Thoracic aorta (tissue), 2 donors: ENCODE data around the gene CISD1. TPM values are rescaled to one million over a fixed set of nuclear protein-coding genes. Genes with fewer than 3 reads are reported as not detected.

Experiments used
- ATAC-seq: fragments of 150-250 bp; one replicate; pipeline ENCODE4 v1.8.0; 2017; ENCODE audit warnings: low read depth; ENCODE audit not compliant: insufficient number of reproducible peaks, low FRiP score
- DNase-seq: peaks from one replicate; pipeline ENCODE4 v3.0.0-alpha.2; 2020; ENCODE audit warnings: low spot score
- H3K27ac ChIP-seq, 2 donors: fragments of 200-600 bp; sonication (generic); 1 replicate in 1 of 2; 2 replicates in 1 of 2; pipeline ENCODE4 v1.5.1; 2016; ENCODE audit warnings: mild to moderate bottlenecking in 2 of 2, moderate library complexity in 2 of 2
- H3K27me3 ChIP-seq: fragments of 200-600 bp; sonication (generic); replicated peaks from 2 replicates; pipeline ENCODE4 v1.6.0; 2016; ENCODE audit warnings: mild to moderate bottlenecking; ENCODE audit not compliant: insufficient read depth
- H3K36me3 ChIP-seq: fragments of 200-600 bp; sonication (generic); one replicate; pipeline ENCODE4 v1.5.1; 2016
- H3K4me1 ChIP-seq, 2 donors: fragments of 200-600 bp; sonication (generic); 1 replicate in 1 of 2; 2 replicates in 1 of 2; pipeline versions ENCODE4 v1.5.1 to v1.6.0; 2016; ENCODE audit warnings: low read depth in 2 of 2, mild to moderate bottlenecking in 1 of 2; ENCODE audit not compliant: control insufficient read depth in 1 of 2
- H3K4me3 ChIP-seq: fragments of 200-600 bp; sonication (generic); 2 replicates; pipeline ENCODE4 v1.5.1; 2016; ENCODE audit warnings: mild to moderate bottlenecking
- H3K9me3 ChIP-seq: fragments of 200-600 bp; sonication (generic); 2 replicates; pipeline ENCODE4 v1.5.1; 2016
- CTCF ChIP-seq: fragments of 200-600 bp; sonication (generic); IDR thresholded peaks from one replicate; pipeline ENCODE4 v1.5.1; 2019; ENCODE audit warnings: antibody characterized with exemption
- total RNA-seq, 2 donors: library from RNA; depleted of rRNA; stranded (reverse); fragments of >200 nt; gene quantifications; one replicate each; pipeline versions ENCODE4 v1.1.0 to v1.2.3, GENCODE V29; 2016

CISD1 gene
- total RNA-seq, 2 donors from 2014 or later: 6.8 to 7.5 TPM

DNA sequence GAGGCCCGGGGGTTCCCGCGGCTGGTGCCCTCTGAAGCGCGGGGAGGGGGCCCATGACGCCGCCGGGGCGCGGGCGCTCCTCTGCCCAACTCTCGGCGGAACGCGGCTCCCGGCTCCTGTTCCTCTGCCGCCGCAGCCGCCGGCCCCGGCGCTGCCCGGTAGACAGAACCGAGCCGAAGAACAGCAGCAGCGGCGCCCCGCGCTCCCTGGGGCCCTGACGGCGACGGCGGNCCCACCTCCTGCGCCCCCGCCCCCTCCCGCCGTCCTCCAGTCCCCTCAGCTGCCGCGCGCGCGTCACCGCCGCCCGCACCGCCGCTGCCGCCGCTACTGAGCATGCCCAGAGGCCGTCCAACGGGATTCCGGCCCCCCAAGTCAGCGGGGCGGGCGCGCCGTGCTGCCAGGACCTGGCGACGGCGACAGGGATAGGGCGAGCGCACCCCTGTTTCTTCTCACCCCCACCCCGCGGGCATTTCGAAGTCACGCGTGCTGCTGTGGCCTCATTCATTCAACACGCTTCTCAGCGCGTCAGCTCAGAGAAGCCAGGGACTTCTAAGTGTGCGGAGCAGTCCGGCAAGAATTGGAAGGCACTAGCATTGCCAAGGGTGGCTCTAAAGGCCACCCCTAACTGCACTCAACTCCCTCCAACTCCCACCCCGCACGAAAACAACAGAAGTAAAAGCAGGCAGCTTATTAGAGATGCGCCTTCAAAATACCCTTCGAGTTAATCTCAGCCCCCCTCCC is 1.1 kb upstream of the CISD1 start, which contains the start of gene IPMK:
Gene IPMK (minus strand): TSS at position 182 of the 741 bp plus-strand sequence. CDS start 283 bp downstream, outside the sequence.
- peak; percentile 77 for DNase-seq

DNA sequence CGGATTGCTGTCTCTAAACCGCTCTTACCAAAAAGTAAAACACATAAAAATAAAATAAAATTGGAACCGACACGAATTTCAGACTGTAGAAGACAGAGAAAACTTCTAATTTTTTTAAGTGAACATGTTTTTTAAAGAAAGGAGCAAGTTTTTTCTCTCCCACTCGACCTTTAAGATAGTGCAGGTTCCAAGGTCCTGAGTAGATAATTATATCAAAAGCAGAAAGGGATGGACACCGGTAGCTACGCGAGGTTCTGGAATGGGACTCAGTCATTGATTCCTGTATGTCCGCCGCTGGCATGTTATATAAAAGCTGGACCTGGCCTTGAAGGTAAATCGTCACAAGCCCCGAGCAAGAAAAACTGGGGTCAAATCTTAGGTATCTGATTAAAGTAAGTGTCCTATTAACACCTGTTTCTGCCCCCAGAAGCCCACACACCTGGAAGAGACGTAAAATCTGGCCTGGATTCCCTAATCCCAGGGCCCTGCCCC is 462 bp upstream of the CISD1 start:
- Histone ChIP-seq H3K9me3 (no peaks in the 10 kb centered on the region), H3K4me1 (peaks cover 8 to 22% of the 10 kb centered on the region in 2 donors), H3K27me3 (no peaks in the 10 kb centered on the region), H3K27ac (peak overlapping the region; percentile 92), H3K36me3 (no peaks in the 10 kb centered on the region), H3K4me3 (peak overlapping the region; percentile 88)
- ATAC-seq (no peak), DNase-seq (no peak)
- TF ChIP-seq CTCF: no peak

More for the DNA sequence above, 1.1 kb upstream of the CISD1 start, which contains the start of gene IPMK:
- H3K36me3 ChIP-seq: no peaks in the 10 kb centered on the region
- no peak for TF ChIP-seq CTCF
- peak within 1 kb of the TSS; percentile 88 for H3K4me3 ChIP-seq
- ATAC-seq: peak; percentile 69
- H3K4me1 ChIP-seq: peaks cover 8 to 22% of the 10 kb centered on the region in 2 donors
- H3K27me3 ChIP-seq: no peaks in the 10 kb centered on the region
- H3K27ac ChIP-seq: peak within 1 kb of the TSS; percentile 92
- no peaks in the 10 kb centered on the region for H3K9me3 ChIP-seq

DNA sequence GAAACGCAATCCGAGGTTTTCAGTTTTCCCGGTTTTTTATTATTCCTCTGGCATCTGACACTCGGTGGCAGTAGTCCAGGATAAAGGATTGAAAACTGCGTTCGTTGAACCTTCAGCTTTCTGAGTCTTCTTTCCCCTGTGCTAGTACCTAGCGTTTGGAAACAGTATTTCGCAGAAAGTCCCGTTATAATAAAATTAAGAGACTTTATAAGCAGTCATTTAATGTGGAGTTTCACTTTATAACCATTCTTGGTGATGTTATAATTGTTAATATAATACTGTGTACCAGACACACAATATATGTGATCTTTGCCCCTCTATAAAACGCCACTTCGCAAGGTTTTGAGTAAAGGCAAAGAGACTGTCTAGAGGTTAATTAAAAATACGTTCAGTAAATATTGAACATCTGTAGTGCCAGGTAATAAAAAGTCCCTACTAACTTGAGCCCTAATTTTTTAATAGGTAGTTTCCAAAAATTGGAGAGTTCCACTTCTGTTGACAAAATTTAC is 874 bp downstream of the CISD1 start:
- DNase-seq: no peak
- peaks cover 12 to 25% of the 10 kb centered on the region in 2 donors for H3K4me1 ChIP-seq
- H3K9me3 ChIP-seq: no peaks in the 10 kb centered on the region
- no peak for ATAC-seq
- no peak for TF ChIP-seq CTCF
- H3K36me3 ChIP-seq: no peaks in the 10 kb centered on the region
- H3K4me3 ChIP-seq: peak overlapping the region; percentile 88
- H3K27ac ChIP-seq: peak overlapping the region; percentile 92
- H3K27me3 ChIP-seq: no peaks in the 10 kb centered on the region

DNA sequence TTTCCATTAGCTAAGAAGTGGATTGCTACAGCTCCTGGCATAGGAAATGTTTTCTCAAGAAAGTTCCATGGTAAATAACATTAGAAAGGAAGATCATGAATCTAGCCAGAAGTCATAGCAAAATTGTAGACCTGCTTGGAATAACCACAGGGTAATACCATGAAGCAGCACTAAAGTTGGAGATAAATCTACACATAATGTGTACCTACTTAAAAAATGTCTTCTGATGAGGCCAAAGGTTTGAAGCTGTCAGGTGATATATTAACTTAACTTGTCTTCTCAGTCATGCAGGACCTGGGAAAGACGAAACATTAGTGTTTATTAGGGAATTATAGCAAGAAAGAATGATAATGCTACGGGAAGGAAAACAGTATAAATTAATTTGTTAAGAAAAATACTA is 6.3 kb downstream of the CISD1 start:
- no peaks in the 10 kb centered on the region for H3K36me3 ChIP-seq
- H3K9me3 ChIP-seq: no peaks in the 10 kb centered on the region
- H3K27me3 ChIP-seq: no peaks in the 10 kb centered on the region
- no peak for TF ChIP-seq CTCF
- DNase-seq (no peak), ATAC-seq (no peak)
- H3K4me3 ChIP-seq: no peak overlapping the region
- peaks cover 3 to 14% of the 10 kb centered on the region in 2 donors for H3K4me1 ChIP-seq
- no peak overlapping the region for H3K27ac ChIP-seq

DNA sequence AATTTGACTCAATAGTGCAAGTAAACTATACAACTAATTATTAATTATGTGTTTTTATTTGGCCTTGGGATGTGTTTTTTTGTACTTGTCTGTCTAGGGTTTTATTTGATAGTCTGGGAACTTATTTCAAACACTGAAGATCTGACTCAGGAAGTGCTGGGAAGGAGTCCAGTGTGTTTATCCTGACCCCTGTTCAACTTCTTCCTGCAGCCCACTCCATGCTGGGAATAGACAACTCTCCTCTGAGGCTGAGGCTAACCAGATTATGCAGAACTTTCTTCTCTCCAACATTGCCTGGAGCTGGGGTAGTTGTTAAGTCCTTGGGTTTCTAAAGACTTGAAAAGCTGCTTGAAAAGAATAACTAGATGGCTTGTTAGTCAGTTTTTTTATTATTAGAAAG is 6.9 kb downstream of the CISD1 start:
- DNase-seq: no peak
- Histone ChIP-seq H3K27me3 (no peaks in the 10 kb centered on the region), H3K27ac (no peak overlapping the region), H3K4me3 (no peak overlapping the region), H3K36me3 (no peaks in the 10 kb centered on the region), H3K9me3 (no peaks in the 10 kb centered on the region), H3K4me1 (peaks cover 3 to 9% of the 10 kb centered on the region in 2 donors)
- ATAC-seq: peak; percentile 54
- no peak for TF ChIP-seq CTCF
